K562 treated with DMSO at 1 percent for 24 hours (cell line): Measurements from ENCODE around the gene SDC4. TPM values are rescaled to one million over a fixed set of nuclear protein-coding genes. Genes with fewer than 3 reads are reported as not detected.

Source experiments
- total RNA-seq: library from RNA; unstranded; fragments of 300-600 nt; gene quantifications from 2 replicates; pipeline ENCODE4 v1.2.3, GENCODE V29; 2022; ENCODE audit warnings: low read depth; ENCODE audit not compliant: insufficient read depth

SDC4 gene
- 11.9 and 12.1 TPM in 2 replicates for total RNA-seq

GRCh38 chr20:45347936-45348778, at the start of gene SDC4:
TSS of gene SDC4 (minus strand) at chr20:45348424. CDS start at chr20:45348384, 40 bp downstream.

GRCh38 chr20:45378191-45378590, 30.0 kb upstream of the SDC4 start, which contains the start of gene TP53TG5:
TSS of gene TP53TG5 (minus strand) at chr20:45378325. CDS start at chr20:45378236, 89 bp downstream.

GRCh38 chr20:45362804-45363610, 14.8 kb upstream of the SDC4 start, which contains the start of gene SYS1:
TSS of gene SYS1 (plus strand) at chr20:45363156. CDS start at chr20:45363532, 376 bp downstream.

DNA sequence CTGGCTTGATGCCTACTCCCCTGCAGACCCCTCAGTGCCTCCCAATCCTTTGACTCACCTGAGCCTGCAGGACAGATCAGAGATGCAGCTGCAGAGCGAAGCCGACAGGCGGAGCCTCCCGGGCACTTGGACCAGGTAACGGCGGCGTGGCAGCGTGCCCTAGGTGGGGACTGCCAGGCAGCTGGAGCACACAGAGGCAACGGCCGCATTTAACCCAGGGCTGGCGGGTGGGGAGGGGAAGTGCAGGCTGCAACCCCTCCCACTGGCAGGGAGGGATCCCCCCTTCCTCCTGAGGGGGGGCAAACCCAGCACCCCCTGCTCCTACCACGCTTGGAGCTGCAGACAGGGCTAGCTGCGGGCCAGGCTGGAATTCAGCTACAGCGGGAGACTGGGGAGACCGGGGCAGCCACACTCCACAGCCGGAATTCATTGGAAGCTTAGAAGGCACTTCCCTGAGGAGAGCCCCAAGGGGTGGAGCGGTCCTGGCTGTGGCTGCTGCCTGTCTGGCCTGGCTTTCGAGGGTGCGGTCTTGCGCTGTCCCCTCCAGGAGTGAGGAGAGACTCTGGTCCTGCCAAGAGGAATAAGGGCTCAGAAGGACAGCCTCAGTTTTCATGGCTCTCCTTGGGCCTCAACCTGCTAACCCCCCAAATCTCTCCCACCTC, 40.0 kb downstream of the SDC4 start, which contains the start of gene MATN4:
Gene MATN4 (minus strand): TSS at position 183 of the 662 bp plus-strand sequence. CDS start 2,717 bp downstream, outside the sequence.

GRCh38 chr20:45306431-45306982, 41.7 kb downstream of the SDC4 start, which contains the start of gene RBPJL:
TSS of gene RBPJL (plus strand) at chr20:45306840. CDS start at chr20:45306923, 83 bp downstream.

Other genes starting within 250 kb of the SDC4 start
- gene KCNS1, start 247.3 kb downstream of the SDC4 start, total RNA-seq: not detected in 2 replicates
- not detected in 2 replicates for gene WFDC5, start 233.2 kb downstream of the SDC4 start, total RNA-seq
- not detected in 2 replicates for gene WFDC12, start 224.0 kb downstream of the SDC4 start, total RNA-seq
- not detected in 2 replicates for gene PI3, start 173.5 kb downstream of the SDC4 start, total RNA-seq
- not detected in 2 replicates for gene SEMG1, start 141.4 kb downstream of the SDC4 start, total RNA-seq
- gene SEMG2, start 127.1 kb downstream of the SDC4 start, total RNA-seq: not detected in 2 replicates
- not detected in 2 replicates for gene SLPI, start 93.9 kb downstream of the SDC4 start, total RNA-seq
- not detected in 2 replicates for gene RBPJL, start 41.6 kb downstream of the SDC4 start, total RNA-seq
- 0.22 TPM in 1 of 2 replicates, not detected in the other for gene MATN4, start 40.1 kb downstream of the SDC4 start, total RNA-seq
- gene SYS1, start 14.7 kb upstream of the SDC4 start, total RNA-seq: 25.8 and 30.4 TPM in 2 replicates
- 0.41 TPM in 1 of 2 replicates, not detected in the other for gene TP53TG5, start 29.9 kb upstream of the SDC4 start, total RNA-seq
- 40.5 and 44.7 TPM in 2 replicates for gene DBNDD2, start 59.9 kb upstream of the SDC4 start, total RNA-seq
- 109 and 122 TPM in 2 replicates for gene PIGT, start 67.7 kb upstream of the SDC4 start, total RNA-seq
- not detected in 2 replicates for gene WFDC2, start 121.3 kb upstream of the SDC4 start, total RNA-seq
- not detected in 2 replicates for gene SPINT3, start 167.2 kb upstream of the SDC4 start, total RNA-seq
- not detected in 2 replicates for gene WFDC6, start 191.1 kb upstream of the SDC4 start, total RNA-seq
- not detected in 2 replicates for gene EPPIN, start 199.0 kb upstream of the SDC4 start, total RNA-seq
- gene WFDC8, start 230.9 kb upstream of the SDC4 start, total RNA-seq: not detected in 2 replicates